Stimulated activated CD8-positive, alpha-beta memory T cell treated with anti-CD3 and anti-CD28 coated beads, Interleukin-7, amount 100 ng/mL, for 4 hours (primary cell): ENCODE results near the gene PPP2R2C.

Experiments
- DNase-seq, 2 donors: peaks; one replicate each; pipeline ENCODE4 v3.0.0-alpha.2; 2020; ENCODE audit warnings: low read depth in 2 of 2

The PPP2R2C gene

GRCh38 chr4:6494431-6495295 is 22.2 kb upstream of the PPP2R2C start:
- DNase-seq, result no peak

- no peak for DNase-seq
These were observed 21.4 kb upstream of the PPP2R2C start for GRCh38 chr4:6493658-6494304.

- DNase-seq, result no peak
These were observed 20.6 kb upstream of the PPP2R2C start for GRCh38 chr4:6492861-6493657.

GRCh38 chr4:6492027-6492590 is 19.7 kb upstream of the PPP2R2C start:
- no peak for DNase-seq

GRCh38 chr4:6491235-6491634 is 18.8 kb upstream of the PPP2R2C start:
- DNase-seq, result no peak

GRCh38 chr4:6489927-6490326 is 17.5 kb upstream of the PPP2R2C start:
- DNase-seq, result no peak

GRCh38 chr4:6487466-6487865 is 15.1 kb upstream of the PPP2R2C start:
- no peak for DNase-seq

- no peak for DNase-seq
These were observed 8.2 kb upstream of the PPP2R2C start for GRCh38 chr4:6480534-6481088.

GRCh38 chr4:6478546-6479220 is 6.3 kb upstream of the PPP2R2C start:
- no peak for DNase-seq

- DNase-seq, result no peak
These were observed 4.5 kb upstream of the PPP2R2C start for GRCh38 chr4:6476893-6477292.

- DNase-seq, result no peak
These were observed 3.1 kb upstream of the PPP2R2C start for GRCh38 chr4:6475492-6476020.

- no peak for DNase-seq
These were observed 2.5 kb upstream of the PPP2R2C start for GRCh38 chr4:6474705-6475457.

GRCh38 chr4:6474053-6474568 is 1.7 kb upstream of the PPP2R2C start:
- DNase-seq, result no peak

- DNase-seq, result no peak
These were observed 1.0 kb upstream of the PPP2R2C start for GRCh38 chr4:6473264-6474052.

GRCh38 chr4:6472008-6472386 is 417 bp downstream of the PPP2R2C start:
- DNase-seq, result no peak

GRCh38 chr4:6471307-6472007 is 957 bp downstream of the PPP2R2C start:
- DNase-seq, result no peak

GRCh38 chr4:6470502-6471306 is 1.7 kb downstream of the PPP2R2C start:
- DNase-seq, result no peak
